Measurements from ENCODE around the gene MX1.
"Not testable (repeated sequence)": the region's sequence is repeated elsewhere in the genome, so short reads cannot be mapped to it uniquely, and the experiment has no call there.

The MX1 gene

GRCh38 chr21:41407541-41408460 lies 18.2 kb upstream of the MX1 start:
- no peak for DNase-seq

- DNase-seq: no peak
Observed at GRCh38 chr21:41410361-41410760, 15.7 kb upstream of the MX1 start.

GRCh38 chr21:41410767-41411448 lies 15.1 kb upstream of the MX1 start:
- no peak for DNase-seq

- DNase-seq: peak in 1 of 5 experiments; percentile 33
Observed at GRCh38 chr21:41411449-41412089, 14.5 kb upstream of the MX1 start.

- not testable (repeated sequence) for DNase-seq
Observed at GRCh38 chr21:41417505-41417904, 8.5 kb upstream of the MX1 start.

GRCh38 chr21:41418393-41418792 lies 7.6 kb upstream of the MX1 start:
- DNase-seq: no peak

- DNase-seq: no peak
Observed at GRCh38 chr21:41418956-41419680, 6.9 kb upstream of the MX1 start.

GRCh38 chr21:41419921-41420862 lies 5.8 kb upstream of the MX1 start:
- DNase-seq: peak in 4 of 5 experiments; percentile 25 to 39 (median 34)

GRCh38 chr21:41420998-41421397 lies 5.0 kb upstream of the MX1 start:
- DNase-seq: not testable (repeated sequence)

- no peak for DNase-seq
Observed at GRCh38 chr21:41422546-41423304, 3.3 kb upstream of the MX1 start.

- not testable (repeated sequence) for DNase-seq
Observed at GRCh38 chr21:41423305-41423636, 2.8 kb upstream of the MX1 start.

- no peak for DNase-seq
Observed at GRCh38 chr21:41425588-41425953, 468 bp upstream of the MX1 start.

GRCh38 chr21:41426676-41427404 lies 801 bp downstream of the MX1 start:
- DNase-seq: no peak

- no peak for DNase-seq
Observed at GRCh38 chr21:41427556-41427955, 1.5 kb downstream of the MX1 start.

- DNase-seq: no peak
Observed at GRCh38 chr21:41428311-41428710, 2.3 kb downstream of the MX1 start.

- DNase-seq: no peak
Observed at GRCh38 chr21:41428847-41429246, 2.8 kb downstream of the MX1 start.

GRCh38 chr21:41429305-41429704 lies 3.3 kb downstream of the MX1 start:
- DNase-seq: no peak

- DNase-seq: no peak
Observed at GRCh38 chr21:41429925-41430491, 4.0 kb downstream of the MX1 start.

GRCh38 chr21:41431788-41432548 lies 5.9 kb downstream of the MX1 start:
- DNase-seq: no peak

All from T-helper 2 cell (primary cell).